GM18861 (cell line): ENCODE results near the gene ABCF2.
A peak's percentile ranks its signal among the peaks of the same experiment; 100 is the strongest.

Experiments
- ATAC-seq: cut with Tn5 transposase; IDR thresholded peaks from one replicate; pipeline ENCODE4 v1.9.1; 2021; ENCODE audit not compliant: unreplicated experiment

ABCF2 gene

DNA sequence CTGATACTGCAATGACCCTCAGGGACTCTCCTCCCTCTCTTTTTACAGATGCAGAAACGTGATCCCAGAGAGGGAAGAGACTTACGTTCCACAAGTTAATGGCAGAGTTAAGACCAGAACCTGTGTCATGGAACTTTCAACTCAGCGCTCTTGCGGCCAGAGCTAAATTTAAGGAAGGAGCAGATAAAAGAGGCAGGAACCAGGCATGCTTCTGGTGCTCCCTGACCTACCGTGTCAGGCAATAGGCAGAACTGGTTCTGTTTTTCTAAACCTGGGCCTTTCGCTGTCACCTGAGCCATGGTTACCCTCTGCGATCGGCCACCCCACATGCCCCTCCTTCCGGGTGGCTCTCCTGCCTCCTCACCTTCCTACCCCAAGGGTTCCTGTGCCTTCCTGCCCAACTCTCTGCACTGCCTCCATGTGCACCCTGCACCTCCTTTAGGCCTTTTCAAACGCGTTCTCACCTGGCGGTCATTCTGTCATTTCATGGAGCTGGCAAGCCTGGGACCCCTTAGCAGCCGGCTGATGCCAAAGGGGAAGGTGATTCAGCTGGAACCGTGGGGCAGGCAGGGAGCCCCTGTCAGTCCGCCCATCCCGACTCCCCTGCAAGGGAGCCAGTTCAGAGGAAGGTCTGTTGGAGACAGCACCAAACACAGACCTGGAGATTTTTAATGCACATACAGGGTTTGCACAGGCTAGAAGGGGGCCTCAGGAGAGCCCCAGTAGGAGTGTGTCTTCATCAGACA, 51.8 kb downstream of the ABCF2 start:
- no peak for ATAC-seq

DNA sequence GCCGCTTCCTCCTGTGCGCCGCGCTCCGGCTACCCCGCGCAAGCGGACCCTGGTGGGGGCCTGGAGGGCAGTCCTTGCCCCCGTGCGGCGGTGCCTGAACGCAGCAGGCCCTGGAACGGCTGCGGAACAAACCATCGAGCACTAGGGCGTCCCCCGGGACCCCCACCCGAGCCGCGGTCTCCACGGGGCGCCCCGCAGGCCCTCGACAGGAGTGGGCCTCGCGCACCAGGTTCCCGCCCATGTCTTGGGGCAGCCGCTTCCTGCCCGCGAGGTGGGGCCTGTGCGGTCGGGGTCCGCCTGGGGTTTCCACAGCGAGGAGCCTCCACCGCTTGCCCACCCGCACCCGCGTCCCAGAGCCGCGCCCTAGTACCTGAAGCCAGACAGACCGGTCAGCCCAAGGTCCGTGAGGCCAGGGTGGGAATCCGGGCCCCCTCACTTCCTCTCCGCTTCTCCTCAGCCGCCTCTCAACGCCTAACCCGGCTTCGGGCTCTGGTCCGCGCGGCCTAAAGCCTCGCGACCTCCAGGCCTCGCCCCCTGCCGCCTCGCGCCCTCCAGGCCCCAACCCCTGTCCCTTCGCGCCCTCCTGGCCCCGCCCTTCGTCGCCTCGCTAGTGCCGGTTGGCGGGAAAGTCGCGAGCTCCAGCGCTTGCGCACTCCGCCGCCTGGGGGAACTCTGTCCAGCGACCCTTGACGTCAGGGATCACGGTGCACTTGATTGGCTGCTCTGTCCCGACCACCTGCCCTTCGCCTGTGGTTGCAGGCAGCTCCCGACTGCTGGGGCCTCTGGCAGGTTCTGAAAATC, 52.6 kb downstream of the ABCF2 start:
- ATAC-seq = no peak

DNA sequence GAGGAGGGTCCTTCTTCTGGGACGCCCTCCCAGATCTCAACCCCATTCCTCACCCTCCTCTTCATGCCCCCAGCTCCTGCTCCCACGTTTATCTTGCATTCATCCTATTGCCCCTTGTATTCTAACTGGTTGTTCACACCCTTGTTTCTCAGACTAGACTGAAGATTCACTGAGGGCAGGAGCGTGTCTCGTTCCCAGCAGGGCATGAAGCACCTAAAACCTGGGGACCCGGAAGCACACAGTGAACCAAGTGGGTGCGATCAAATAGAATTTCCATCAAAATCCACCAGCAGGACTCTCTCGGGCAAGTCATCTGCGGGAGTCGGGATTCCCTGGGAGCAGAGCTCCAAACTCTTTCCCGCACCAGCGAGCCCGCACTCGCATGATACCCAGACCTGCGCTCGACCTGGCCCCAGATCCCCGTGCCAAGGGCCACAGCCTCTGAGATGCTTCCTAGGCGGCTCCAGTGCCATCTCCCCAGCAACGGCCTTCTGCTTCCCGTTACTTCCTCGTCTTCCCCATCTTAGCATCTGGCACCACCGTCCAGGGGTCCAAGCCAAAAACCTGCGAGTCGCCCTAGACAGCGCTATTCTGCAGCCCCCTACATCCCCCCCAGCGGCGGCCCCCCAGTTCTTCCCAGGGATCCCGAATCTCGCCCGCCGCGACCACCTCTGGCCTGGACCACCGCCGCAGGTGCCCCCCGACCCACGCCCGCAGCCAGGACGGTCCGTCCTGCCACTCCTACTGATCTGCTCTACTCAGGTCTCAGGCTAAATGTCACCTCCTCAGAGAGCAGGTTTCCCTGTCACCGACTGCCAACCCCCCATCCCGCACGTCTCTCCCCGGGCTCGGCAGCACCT, 53.4 kb downstream of the ABCF2 start:
- ATAC-seq = no peak

DNA sequence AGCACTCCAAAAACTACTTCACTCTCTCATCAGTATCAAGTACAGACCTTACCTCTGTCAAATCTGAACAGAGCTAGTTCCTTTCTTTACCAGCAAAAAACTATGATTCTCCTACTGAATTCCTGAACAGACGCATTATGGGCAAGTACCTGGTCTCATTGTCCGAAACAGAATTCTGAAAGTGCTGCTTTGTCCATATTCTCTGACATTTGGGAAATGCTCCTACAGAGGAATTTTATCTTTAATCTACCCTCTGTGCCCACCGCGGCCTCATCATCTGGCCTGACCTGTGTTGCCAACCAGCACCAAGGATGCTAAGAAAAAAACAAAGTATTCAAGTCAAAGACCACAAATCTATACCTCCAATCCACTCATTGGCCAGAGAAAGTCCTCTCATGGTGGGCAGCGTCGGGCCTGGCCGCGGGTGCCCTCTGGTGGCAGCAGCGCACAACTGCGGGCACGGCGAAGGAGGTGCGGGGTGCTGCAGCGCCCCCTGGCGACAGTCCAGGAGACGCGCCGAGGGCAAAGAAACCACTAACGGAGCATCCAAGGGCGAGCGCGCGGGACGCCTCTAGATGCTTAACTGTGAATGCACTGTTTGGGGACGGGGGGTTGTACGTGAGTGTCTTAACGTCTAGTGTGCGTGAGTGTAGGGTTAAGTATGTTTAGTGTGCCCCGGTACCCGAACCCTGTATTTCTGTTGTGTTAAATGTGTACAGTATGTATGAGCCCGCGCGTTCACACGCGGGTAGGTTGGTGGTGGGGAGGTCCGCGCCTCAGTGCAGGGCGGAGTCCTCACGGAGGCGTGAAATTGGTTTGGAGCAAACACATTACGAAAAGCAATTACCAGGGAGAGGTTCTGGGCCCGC, 54.5 kb downstream of the ABCF2 start:
- ATAC-seq = peak; percentile 55

DNA sequence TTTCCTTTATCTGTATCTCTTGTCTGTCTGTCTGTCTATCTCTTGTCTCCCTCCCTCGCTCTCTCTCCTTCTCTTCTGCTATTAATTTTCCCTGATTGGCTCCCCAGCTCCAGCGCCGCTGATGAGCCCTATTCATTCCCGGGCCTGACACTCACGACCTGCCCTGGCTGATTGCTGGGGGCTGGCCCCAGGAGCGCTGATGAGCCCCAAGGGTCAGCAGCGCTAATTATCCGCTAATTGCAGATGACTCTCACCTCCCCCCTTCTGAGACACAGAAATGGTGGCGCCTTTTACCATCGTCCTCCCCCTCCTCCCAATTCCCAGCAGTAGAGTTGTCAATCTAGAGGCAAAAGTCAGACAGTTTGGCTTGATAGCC, 58.2 kb downstream of the ABCF2 start:
- no peak for ATAC-seq

DNA sequence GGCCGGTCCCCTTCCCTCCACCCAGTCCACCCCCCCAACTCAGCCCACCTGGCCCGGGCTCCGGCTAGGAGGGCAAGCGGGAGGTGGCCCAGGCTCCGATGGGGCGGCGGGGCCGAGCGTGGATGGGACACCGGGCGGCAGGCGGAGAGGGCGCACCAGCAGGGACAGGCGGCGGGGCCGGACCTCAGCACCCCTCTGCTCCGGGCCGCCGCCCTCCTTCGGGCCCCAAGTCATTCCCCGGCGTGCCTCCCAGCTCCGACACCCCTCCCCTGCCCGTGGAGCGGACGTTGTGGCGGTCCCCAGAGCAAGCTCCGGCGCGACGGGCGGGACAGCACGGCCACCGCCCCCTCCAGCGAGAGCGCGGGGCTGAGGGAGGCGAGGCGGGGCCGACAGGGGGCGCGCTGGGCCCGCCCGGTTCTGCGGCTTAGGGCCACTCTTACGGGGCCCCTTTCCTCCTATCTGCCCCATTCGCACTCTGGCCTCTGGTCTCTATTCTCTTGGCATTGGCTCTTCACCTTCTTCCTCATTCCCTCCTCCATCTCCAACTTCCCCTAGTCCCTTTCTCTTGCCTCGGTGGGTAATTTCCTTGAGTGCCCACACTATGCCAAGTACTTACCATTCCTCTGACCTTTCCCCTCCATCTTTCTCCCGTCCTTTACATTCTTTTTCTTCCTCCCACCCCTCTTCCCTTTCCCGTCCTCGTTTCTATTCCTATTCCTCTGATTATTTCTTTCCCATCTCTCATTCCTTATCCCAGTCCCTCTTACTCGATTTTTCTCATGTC, 58.8 kb downstream of the ABCF2 start:
- no peak for ATAC-seq

DNA sequence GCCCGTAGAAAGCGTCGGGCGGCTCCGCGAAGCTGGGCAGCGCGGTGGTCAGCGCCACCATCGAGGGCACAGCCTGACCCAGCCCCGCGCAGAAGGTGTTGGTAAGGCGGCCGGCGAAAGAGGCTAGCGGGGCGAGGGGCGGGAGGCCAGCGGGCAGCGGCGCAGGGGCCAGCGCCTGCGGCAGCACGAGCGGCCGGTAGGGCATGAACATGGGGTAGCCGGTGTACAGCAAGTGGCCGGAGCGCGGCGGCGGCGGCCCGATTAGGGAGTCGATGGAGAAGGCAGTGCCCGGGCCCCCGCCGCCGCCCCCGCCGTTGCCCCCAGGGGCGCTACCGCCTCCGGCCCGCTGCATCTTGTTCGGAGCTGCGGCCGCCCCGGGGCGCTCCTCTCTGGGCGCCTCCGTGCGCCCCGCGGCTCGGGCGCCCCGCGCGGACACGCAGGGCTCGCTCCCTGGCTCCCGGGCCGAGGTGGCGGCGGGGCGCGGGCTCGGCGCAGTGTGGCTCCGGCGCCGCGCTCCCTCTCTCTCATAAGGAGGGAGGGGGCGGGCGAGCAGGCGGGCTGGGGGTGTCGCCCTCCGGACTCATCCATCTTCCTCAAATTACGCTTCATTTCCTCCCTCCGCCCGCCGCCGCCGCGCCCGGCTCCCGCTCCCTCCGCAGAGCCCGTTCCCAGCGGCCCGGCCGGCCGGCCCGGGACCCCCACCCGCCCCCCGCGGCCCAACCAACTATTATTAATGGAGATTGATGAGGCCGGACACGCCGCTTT, 59.6 kb downstream of the ABCF2 start, which contains the start of gene GBX1:
Gene GBX1, minus strand, starts transcription at position 498 of the 765 bp plus-strand sequence. Its CDS starts 146 bp downstream, at position 352.
- ATAC-seq = no peak

DNA sequence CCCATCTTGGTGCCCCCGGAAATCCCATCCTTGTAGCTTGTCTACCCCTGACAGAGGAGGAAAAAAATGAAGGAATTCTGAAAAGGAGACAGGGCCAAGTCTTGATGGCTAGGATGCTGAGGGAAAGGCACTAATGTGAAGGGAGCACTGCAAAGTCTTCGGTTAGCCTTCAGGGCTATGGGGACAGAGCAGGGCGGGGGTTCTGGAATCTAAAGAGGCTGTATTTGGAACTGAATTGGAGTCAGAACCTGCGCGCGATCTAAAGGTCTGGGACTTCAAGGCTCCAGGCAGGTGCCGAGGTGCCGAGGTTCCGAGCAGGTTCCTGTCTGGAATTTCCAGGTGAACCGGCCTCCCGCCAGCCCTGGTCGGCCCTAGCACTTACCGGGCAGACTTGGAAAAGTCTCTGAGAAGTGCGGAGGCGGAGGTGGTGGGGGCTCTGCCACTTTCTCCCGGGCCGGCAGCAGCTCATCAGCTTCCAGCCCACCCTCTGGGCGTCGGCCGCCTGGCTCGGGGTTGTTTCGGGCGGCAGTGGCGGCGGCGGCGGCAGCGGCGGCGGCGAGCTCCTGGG, 60.3 kb downstream of the ABCF2 start:
- no peak for ATAC-seq
